ENCODE data around the gene KCNJ3.

KCNJ3 gene

GRCh38 chr2:154875999-154876398 lies 177.5 kb downstream of the KCNJ3 start:
- H3K36me3 ChIP-seq (ENCODE audit: insufficient read depth, insufficient read length, low read length), result no peaks in the 10 kb centered on the region
- no peak for TF ChIP-seq ZNF274 (IDR thresholded peaks at IDR 0.05; ENCODE audit: low read depth, low read length)
- TF ChIP-seq YY1 (IDR thresholded peaks at IDR 0.05; ENCODE audit: insufficient read depth, insufficient read length), result no peak
- no peak for TF ChIP-seq SUZ12 (IDR thresholded peaks at IDR 0.05; ENCODE audit: extremely low read depth, insufficient read depth, insufficient read length)
- H3K9me3 ChIP-seq (ENCODE audit: insufficient read depth, low read length), result no peaks in the 10 kb centered on the region
- H3K9ac ChIP-seq (ENCODE audit: insufficient read length, low read depth), result no peak overlapping the region
- no peak for DNase-seq (ENCODE audit: low read depth, low spot score)
- H3K27me3 ChIP-seq (ENCODE audit: insufficient read depth, insufficient read length), result no peaks in the 10 kb centered on the region
- H3K4me3 ChIP-seq (ENCODE audit: insufficient read length, low read depth), result no peak overlapping the region
- H3K4me1 ChIP-seq (ENCODE audit: insufficient read depth, insufficient read length), result no peaks in the 10 kb centered on the region

DNA sequence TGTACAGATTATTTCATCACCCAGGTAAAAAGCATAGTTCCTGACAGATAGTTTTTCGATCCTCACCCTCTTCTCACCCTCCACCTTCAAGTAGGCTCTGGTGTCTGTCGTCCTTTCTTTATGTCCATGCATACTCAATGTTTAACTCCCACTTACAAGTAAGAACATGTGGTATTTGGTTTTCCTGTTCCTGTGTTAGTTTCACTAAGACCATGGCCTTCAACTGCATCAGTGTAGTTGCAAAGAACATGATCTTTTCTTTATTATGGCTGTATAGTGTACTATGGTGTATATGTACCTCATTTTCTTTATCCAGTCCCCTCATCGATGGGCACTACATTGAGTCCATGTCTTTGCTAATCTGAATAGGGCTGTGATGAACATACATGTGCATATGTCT lies 184.2 kb downstream of the KCNJ3 start:
- no peak for DNase-seq (ENCODE audit: low read depth, low spot score)
- Histone ChIP-seq H3K9me3 (ENCODE audit: insufficient read depth, low read length) (no peaks in the 10 kb centered on the region), H3K27me3 (ENCODE audit: insufficient read depth, insufficient read length) (no peaks in the 10 kb centered on the region), H3K4me1 (ENCODE audit: insufficient read depth, insufficient read length) (no peaks in the 10 kb centered on the region), H3K4me3 (ENCODE audit: insufficient read length, low read depth) (no peak overlapping the region), H3K36me3 (ENCODE audit: insufficient read depth, insufficient read length, low read length) (no peaks in the 10 kb centered on the region), H3K9ac (ENCODE audit: insufficient read length, low read depth) (no peak overlapping the region)
- TF ChIP-seq ZNF274 (IDR thresholded peaks at IDR 0.05; ENCODE audit: low read depth, low read length), result no peak
- no peak for TF ChIP-seq SUZ12 (IDR thresholded peaks at IDR 0.05; ENCODE audit: extremely low read depth, insufficient read depth, insufficient read length)
- TF ChIP-seq YY1 (IDR thresholded peaks at IDR 0.05; ENCODE audit: insufficient read depth, insufficient read length), result no peak

DNA sequence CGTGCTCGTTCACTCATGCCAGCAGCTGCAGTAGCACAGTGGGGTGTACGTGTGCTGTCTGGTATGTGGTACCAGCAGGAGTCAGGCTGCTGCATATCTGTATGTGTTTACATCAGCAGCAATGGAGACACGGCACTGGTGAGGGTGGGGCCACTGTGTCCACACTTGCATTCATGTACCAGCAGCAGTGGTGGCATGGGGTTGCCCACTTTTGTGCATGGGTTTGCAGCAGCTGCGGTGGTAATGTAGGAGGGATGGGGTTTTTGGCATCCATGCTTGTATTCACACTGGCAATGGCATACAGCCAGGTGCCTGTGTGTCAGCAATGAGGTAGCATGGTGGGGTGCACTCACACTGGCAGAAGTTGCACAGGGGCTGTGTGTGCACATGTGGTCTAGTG lies 187.8 kb downstream of the KCNJ3 start:
- no peak overlapping the region for H3K4me3 ChIP-seq (ENCODE audit: insufficient read length, low read depth)
- H3K4me1 ChIP-seq (ENCODE audit: insufficient read depth, insufficient read length), result no peaks in the 10 kb centered on the region
- no peak for DNase-seq (ENCODE audit: low read depth, low spot score)
- H3K9me3 ChIP-seq (ENCODE audit: insufficient read depth, low read length), result no peaks in the 10 kb centered on the region
- H3K27me3 ChIP-seq (ENCODE audit: insufficient read depth, insufficient read length), result no peaks in the 10 kb centered on the region
- H3K36me3 ChIP-seq (ENCODE audit: insufficient read depth, insufficient read length, low read length), result no peaks in the 10 kb centered on the region
- no peak overlapping the region for H3K9ac ChIP-seq (ENCODE audit: insufficient read length, low read depth)
- no peak for TF ChIP-seq YY1 (IDR thresholded peaks at IDR 0.05; ENCODE audit: insufficient read depth, insufficient read length)
- TF ChIP-seq SUZ12 (IDR thresholded peaks at IDR 0.05; ENCODE audit: extremely low read depth, insufficient read depth, insufficient read length), result no peak
- TF ChIP-seq ZNF274 (IDR thresholded peaks at IDR 0.05; ENCODE audit: low read depth, low read length), result no peak

DNA sequence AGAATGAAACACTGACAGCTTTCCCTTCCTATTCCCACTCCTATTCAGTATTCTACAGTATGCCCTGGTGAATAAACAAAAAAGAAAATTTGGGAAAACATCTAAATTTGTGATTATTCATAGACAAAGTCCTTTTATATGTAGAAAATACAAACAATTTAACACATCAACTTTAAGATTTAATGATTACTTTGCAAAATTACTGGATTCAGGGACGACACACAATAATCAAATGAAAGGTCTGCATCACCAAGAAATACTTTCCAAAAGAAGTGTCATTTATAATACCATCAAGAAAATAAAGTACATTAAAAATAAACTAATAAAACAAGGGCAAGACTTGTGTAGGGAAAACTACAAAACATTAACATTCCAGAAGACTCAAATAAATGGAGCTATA lies 199.8 kb downstream of the KCNJ3 start:
- Histone ChIP-seq H3K4me3 (ENCODE audit: insufficient read length, low read depth) (no peak overlapping the region), H3K9me3 (ENCODE audit: insufficient read depth, low read length) (no peaks in the 10 kb centered on the region), H3K36me3 (ENCODE audit: insufficient read depth, insufficient read length, low read length) (no peaks in the 10 kb centered on the region), H3K27me3 (ENCODE audit: insufficient read depth, insufficient read length) (no peaks in the 10 kb centered on the region), H3K4me1 (ENCODE audit: insufficient read depth, insufficient read length) (no peaks in the 10 kb centered on the region), H3K9ac (ENCODE audit: insufficient read length, low read depth) (no peak overlapping the region)
- TF ChIP-seq SUZ12 (IDR thresholded peaks at IDR 0.05; ENCODE audit: extremely low read depth, insufficient read depth, insufficient read length) (no peak), ZNF274 (IDR thresholded peaks at IDR 0.05; ENCODE audit: low read depth, low read length) (no peak), YY1 (IDR thresholded peaks at IDR 0.05; ENCODE audit: insufficient read depth, insufficient read length) (no peak)
- DNase-seq (ENCODE audit: low read depth, low spot score), result no peak

DNA sequence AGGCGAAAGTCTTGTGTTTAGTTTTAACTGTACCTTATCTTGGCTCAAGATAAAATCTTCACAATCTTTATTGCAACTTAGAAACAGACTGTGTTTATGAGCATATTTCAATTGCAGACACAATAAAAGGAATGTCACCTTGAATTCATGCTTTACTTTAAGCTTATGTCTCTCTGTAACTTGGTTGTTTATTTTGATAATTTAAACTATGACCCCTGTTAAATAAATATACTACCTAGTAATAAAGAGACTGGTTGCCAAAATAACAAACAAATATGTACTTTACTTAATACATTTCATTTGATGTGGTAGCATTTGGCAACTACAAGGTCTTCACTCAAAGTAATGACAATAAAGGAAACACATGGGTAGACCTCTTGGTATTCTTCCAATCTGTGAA lies 202.6 kb downstream of the KCNJ3 start:
- no peak for DNase-seq (ENCODE audit: low read depth, low spot score)
- H3K4me1 ChIP-seq (ENCODE audit: insufficient read depth, insufficient read length), result no peaks in the 10 kb centered on the region
- TF ChIP-seq ZNF274 (IDR thresholded peaks at IDR 0.05; ENCODE audit: low read depth, low read length) (no peak), SUZ12 (IDR thresholded peaks at IDR 0.05; ENCODE audit: extremely low read depth, insufficient read depth, insufficient read length) (no peak), YY1 (IDR thresholded peaks at IDR 0.05; ENCODE audit: insufficient read depth, insufficient read length) (no peak)
- H3K27me3 ChIP-seq (ENCODE audit: insufficient read depth, insufficient read length), result no peaks in the 10 kb centered on the region
- H3K4me3 ChIP-seq (ENCODE audit: insufficient read length, low read depth), result no peak overlapping the region
- H3K9ac ChIP-seq (ENCODE audit: insufficient read length, low read depth), result no peak overlapping the region
- no peaks in the 10 kb centered on the region for H3K9me3 ChIP-seq (ENCODE audit: insufficient read depth, low read length)
- no peaks in the 10 kb centered on the region for H3K36me3 ChIP-seq (ENCODE audit: insufficient read depth, insufficient read length, low read length)

Measured in NT2/D1 (cell line).